HUDEP-2 (cell line): ENCODE data around the gene SYNE1.

Experiments
- DNase-seq, 76 experiments: peaks; one replicate each; lab custom pipeline; 2025; ENCODE audit not compliant: unreplicated experiment in 76 of 76; lab: John Stamatoyannopoulos, UW

Gene SYNE1

DNA sequence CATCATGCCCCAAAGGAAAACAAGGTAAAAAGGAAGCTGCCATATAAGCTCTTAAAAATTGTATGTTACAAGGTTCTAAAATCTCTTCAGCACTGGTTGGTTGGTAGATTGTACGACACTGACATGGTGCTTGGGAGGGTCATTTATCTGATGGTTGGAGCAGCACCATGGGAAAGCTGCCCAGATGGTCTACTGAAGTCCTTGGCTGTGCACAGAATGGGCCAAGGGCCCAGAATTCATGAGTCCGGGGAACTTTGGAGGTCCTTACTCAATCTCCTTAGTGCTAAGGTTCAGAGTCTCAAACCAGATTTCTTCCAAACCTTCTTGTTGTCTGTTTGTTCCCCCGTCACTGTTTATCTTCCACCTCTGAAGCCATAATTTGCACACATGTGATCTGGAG is 515.3 kb downstream of the SYNE1 start:
- DNase-seq = no peak

DNA sequence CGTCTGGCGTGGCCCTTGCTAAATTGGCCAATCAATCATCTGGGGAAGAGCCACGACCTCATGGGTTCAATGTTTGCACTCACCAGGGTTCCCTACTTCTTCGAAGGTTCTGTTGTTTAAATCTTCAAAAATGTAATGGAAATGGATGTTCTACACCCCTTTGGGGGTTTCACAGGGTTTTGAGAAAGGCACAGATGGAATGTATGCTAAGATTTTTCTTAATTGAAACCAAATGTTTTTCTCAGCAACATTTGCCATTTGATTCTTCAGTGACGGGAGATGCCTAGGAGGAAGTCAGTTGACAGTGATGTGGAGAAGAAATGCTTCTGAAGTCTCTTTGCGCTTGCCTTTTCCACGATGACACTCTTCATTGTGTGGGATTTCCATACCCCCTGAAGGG is 517.3 kb downstream of the SYNE1 start:
- DNase-seq = no peak

DNA sequence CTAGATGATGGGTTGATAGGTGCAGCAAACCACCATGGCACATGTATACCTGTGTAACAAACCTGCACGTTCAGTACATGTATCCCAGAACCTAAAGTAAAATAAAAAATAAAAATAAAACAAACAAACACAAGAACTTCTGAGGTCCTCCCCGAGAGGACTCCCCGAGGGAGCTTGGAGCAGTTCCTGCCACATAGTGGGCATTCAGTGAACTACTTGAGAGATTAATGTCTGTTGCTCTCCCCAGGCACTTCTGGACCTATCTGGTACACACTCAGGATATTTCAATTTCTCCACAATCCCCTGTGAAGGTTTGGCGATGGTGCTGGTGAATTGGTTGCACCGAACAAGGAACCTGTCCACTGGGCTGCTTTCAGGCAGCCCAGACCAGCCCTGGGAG is 518.5 kb downstream of the SYNE1 start:
- DNase-seq = peak in 4 of 76 experiments; percentile 9 to 26 (median 20)

DNA sequence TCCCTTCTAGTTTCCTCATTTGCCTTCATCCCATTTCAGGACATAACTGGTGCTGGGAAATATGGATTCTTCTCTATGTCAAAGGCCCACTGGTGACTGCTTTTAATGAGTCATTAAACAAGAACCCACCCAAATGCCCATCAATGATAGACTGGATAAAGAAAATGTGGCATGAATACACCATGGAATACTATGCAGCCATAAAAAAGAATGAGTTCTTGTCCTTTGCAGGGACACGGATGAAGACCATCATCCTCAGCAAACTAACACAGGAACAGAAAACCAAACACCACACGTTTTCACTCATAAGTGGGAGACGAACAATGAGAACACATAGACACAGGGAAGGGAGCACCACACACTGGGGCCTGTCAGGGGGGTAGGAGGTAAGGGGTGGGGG is 518.9 kb downstream of the SYNE1 start:
- DNase-seq = no peak

DNA sequence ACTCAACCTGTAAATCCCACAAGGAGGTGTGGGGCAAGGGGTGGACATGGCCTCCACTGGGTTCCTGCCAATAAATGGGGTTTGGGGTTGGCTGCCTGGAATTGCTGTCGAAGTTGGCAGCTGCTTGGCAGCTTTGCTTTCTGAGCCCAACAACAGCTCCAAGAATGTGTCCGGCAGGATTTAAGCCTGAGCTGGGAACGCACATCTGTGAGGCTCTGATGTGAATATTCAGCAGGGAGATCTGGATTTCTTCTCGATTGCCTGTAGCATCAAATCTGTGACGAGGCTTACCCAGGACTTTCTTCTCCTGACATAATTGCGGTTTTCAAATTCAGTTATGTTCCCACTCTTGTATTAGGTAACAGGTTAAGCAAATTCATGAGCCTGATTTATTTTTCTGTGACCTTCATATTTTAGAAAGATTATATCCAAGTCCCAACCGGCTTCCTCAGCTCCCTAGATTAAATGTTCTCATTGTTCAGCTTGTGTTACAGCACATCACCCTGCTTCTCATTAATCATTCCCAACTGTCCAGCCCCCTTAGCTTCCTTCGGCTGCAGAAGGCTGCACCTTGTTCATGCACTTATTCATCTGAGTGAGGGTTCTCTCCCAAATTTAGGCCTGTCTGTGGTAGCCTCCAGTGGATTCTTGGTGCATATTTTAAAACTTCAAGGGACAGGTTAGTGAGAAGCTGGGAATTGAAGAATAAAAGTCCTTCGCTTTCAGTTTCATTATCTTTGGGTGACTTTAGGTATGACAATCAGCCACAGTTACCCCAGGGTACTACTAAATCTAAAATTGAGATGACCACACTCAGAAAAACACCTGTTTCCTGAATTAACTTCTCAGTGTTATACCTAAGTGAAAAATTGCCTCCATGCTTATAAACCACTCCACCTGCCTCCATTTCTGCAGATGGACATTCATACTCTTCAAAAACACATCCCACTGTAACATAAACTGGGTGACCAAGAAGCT is 519.7 kb downstream of the SYNE1 start:
- no peak for DNase-seq

DNA sequence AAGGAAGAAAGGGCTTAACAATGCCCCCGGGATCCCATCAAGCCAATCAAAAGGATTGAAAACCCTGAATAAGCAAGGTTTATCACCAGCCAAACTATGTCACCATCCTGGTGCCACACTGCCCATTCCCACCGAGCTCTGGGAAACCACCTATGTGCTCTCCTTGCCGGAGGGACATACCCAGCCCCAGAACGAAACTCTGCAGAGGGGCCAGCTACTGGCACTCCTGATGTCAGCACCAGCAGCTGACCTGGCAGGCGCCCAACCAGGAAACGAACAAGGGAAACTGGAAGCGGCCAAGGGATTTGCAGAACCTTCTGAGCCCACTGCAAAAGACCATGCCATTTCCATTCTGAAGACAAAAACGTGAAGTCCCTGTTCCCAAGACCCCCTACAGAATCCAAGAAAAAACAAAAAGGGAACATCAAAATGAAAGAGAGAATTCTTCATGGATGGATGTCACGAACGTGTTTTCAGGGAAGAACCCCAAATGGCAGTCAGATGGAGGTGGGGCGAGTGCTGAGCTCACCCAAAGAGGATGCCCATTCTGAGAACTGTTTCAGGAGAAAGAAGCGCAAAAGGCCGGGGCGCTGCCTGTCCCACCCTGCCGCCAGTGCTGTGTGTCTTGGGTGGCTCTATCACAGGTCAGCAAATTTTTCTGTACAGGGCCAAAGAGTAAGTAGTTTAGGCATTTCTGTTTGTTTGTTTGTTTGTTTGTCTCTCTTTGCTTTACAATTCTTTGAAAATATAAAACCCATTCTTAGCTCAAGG is 524.5 kb downstream of the SYNE1 start:
- no peak for DNase-seq

DNA sequence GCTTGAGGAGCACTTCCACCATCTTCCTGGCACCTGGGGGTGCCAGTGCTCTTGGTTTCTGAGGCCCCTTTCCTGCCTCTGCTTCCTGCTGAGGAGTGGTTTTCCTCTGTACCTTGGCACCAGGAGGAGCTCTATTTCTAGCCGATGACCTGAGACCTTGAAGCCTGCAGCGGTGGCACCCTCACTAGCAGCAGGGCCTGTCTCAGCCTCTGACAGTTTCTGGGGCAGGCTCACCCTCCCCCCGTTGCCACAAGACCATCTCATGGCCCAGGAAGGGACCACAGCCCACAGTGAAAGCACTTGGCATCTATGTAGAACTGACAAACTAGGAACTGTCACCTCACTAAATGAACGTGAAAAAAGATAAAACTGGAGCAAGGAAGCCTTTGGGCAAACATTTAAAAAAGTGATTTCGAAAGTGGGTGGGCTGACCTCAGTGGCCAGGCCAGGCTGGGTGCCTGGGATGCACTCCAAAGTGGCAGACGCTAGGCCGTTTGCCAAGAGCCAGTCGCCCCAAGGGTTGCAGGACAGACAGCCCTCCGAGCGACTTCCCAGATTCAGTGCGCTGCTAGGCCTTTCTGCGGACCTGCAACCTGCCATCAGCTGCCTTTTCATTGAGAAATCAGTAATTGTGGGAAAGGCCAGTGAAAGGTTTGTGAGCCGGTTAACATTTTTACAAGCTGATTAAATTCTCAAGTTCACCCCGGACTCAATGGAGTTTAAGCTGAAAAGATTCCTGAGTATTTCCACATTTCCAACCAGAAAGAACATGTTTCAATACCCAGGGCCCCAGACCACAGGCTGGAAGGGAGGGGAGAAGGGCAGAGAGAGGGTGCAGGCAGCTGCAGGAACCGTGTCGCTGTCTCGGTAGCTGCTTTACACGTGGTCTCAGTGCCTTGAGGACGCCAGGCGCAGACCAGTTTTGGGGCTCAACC is 526.0 kb downstream of the SYNE1 start:
- DNase-seq = no peak

DNA sequence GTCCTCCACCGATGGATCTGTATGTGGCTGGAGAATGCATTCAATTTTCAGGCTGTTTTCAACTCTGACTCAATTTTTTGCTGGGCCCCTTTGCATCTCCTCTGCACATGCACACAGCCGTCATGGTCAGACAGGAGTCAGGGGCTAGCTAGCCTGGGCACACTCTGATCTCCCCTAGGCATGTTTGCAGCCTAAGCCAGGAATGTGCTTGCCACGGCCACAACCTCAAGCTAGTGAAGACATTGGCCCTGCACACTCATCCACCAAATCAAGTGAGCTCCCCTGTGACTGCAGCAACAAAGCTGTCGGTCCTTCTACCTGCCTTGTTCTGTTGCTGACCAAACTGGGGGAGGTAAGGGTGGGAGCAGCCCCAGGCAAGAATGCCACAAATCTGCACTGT is 529.2 kb downstream of the SYNE1 start:
- no peak for DNase-seq

DNA sequence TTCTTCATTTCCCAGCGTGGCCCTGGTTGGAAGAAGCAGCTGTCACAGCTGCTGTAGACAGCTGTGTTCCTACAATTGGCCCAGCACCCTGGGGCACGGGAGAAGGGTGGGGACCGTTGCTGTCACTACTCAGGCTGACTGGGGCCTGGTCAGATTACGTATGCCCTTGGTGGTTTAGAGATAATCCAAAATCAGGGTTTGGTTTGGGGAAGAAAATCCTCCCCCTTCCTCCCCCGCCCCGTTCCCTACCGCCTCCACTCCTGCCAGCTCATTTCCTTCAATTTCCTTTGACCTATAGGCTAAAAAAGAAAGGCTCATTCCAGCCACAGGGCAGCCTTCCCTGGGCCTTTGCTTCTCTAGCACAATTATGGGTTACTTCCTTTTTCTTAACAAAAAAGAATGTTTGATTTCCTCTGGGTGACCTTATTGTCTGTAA is 537.0 kb downstream of the SYNE1 start:
- DNase-seq = peak in 63 of 76 experiments; percentile 9 to 77 (median 44)

DNA sequence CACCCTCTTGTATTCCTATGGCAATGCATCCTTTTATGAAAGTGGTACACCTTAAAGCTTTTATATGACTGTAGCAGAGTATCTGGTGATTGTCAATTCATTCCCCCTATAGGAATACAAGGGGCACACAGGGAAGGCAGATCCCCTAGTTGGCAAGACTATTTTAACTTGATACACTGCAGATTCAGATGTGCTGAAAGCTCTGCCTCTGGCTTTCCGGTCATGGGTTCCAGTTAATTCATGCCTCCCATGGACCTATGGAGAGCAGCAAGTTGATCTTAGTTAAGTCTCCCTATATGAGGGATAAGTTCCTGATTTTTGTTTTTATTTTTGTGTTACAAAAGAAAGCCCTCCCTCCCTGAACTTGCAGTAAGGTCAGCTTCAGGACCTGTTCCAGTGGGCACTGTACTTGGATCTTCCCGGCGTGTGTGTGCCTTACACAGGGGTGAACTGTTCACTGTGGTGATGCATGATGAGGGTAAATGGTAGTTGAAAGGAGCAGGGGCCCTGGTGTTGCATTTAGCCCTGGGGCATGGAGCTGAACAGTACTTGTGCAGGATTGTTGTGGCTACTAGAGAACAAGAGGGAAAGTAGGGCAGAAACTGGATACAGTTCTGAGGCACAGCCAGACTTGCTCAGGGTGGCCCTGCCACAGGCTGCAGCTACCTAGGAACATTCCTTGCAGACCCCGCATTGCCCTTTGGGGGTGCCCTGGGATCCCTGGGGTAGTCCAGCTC is 537.5 kb downstream of the SYNE1 start:
- DNase-seq = no peak

DNA sequence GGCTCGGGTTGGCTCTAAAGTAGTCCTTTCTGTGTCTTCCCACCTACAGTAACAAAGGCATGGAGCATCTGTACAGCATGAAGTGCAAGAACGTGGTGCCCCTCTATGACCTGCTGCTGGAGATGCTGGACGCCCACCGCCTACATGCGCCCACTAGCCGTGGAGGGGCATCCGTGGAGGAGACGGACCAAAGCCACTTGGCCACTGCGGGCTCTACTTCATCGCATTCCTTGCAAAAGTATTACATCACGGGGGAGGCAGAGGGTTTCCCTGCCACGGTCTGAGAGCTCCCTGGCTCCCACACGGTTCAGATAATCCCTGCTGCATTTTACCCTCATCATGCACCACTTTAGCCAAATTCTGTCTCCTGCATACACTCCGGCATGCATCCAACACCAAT is 538.5 kb downstream of the SYNE1 start:
- no peak for DNase-seq

DNA sequence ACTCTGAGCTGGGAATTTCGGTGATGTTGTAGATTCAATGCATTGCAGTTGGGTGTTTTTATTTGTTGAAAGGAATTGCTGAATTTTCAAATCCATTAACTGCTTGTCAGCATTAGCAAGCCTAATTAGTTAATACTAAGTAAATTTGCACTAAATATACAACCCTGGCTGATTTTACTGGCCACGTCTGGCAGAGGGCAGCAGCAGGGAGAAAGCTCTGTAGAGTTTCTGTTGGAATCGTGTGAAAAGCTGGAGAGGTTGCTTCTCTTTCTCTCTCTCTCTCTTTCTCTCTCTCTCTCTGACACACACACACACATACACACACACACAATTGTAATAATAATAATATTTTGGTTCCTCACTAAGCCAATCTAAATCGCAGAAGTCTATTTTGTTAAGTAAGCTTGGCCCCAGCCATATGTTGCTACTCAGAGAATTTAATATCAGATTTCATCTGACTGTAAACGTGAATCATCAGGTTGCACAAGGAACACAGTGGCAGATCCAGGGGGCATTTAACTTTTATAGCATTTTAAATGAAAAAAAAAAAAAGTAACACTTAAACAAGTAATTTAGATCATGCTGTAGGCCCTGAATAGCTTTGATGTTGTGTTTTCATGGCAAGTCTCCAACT is 540.2 kb downstream of the SYNE1 start:
- DNase-seq = no peak

DNA sequence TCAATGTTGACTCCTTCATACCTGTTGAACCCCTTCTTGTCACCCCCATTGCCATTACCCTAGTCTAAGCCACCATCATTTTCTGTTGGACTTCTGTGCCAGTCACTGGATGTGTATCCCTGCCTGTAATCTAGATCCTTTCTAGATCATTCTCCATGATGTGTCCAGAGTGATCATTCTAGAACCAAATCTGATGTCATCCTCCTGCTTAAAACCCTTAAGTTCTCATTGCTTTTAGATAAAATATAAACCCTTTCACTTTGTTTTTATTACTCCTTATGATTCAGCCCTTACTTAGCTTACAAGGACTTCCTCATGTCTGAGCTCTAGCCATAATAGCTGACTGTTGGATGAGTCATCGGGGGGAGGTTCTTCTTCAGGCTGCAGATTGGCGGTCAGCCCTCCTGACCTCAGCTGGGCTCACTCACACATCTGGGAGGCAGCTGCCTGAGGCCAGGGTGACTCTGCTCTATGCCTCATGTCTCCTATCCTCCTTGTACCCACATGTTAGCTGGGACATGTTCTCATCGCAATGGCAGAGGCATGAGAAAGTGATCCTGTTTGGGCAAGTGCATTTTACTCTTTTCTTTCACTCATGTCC is 542.1 kb downstream of the SYNE1 start:
- peak in 64 of 76 experiments; percentile 8 to 88 (median 47) for DNase-seq

DNA sequence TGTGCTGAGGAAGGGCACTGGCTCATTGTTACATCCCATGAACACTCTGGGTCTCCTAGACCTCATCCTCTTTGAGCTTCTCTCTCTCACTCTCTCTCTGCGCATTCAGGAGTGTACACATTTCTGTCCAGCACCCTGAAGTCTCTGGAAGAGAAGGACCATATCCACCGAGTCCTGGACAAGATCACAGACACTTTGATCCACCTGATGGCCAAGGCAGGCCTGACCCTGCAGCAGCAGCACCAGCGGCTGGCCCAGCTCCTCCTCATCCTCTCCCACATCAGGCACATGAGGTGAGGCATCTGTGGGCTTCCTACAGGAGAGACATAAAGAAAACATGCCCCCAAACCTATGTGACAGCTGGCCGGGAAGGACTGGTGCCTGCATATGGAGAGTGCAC is 542.9 kb downstream of the SYNE1 start:
- DNase-seq = no peak

DNA sequence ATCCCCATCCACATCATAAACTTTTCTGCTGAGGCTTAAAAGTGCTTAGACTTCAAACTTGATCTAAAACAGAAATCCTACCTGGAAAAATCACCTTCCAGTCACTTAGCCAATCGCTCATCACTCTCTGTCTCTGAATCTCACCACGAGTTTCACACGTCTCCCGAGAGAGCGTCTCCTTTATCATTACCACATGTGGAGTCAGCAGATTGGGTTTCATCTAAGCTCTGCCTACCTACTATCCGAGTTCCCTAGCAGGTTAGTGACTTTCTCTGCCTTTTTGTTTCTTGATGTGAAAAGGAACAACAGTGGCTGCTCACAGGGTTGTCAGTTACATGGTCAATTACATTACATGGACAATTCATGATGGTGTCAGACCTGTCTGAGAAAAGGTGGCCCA is 543.5 kb downstream of the SYNE1 start:
- DNase-seq = no peak

DNA sequence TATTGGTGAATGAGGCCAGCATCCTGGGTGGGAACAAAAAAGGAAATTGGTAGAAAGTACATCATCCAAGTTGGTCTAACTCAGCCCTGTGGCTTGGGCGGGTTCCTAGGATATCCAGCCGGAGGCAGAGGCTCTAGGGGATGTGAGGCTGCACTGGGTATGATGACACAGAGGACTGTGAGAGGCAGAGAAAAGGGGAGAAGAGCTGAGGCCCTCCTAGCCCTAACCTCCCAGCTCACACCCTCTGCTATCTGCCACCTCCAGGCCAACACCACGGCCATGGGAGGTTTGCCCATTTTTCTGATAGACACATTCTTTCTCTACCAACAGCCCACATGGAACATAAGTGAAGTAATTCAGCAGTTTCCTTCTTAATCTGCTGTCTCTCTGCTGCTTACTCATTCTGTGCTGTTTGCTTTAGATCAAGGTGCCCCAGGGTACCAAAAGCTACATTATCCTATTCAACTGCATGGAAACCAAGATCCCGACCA is 545.3 kb downstream of the SYNE1 start:
- peak in 73 of 76 experiments; percentile 35 to 97 (median 76) for DNase-seq

DNA sequence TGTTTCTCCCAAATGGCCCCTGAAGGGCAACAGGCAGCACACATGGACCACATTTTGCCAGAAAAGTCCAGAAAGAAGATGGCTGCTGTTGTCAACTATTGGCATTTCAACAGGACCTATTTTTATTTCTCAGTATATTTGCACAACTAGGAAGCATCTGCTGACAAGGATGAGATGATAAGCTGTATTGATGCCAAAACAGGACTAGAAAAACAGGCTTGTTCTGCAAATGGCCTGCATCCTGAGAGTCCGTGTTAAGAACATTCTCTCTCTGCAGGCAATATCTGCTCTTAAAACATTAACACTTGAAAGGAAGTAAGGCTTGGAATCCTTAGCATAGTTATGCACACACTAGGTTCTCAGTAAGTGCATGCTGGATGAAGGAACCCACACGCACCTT is 546.0 kb downstream of the SYNE1 start:
- DNase-seq = peak in 3 of 76 experiments; percentile 4 to 23 (median 7)

DNA sequence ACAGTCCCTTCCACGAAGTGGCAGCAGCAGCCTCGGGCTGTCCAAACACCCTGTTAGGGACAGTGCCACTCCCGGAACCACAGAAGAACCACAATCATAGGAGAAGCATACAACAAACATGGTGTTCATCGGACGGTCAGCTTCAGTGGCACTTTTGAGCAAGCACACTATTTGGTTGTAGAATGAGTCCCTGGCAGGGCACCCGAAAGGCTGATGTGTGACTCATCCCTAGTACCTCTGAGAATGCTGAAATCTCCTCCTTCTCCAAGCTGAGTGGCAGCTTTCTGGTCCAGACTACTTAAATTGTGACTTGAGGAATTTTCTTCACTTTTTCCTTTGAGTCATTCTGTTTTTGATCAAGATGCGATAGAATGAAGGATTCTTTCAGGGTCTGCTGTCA is 547.2 kb downstream of the SYNE1 start:
- DNase-seq = peak in 1 of 76 experiments; percentile 24

DNA sequence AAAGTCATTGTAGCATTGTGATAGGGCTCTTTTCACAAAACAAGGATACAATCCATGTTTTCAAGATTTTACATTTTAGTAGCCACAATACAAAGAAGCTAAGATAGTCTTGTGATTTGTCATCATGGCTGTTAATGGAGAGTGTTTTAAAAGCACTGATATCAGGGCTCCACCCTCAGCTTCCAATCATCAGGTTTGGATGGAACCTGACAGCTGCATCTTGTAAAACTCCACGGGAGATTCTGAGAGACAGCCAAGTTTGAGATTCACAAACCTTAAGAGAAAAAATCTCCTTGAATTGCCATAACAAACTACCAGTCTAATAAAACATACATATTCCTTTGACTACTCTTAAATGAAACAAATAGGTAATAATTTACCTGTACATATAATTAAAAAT is 549.5 kb downstream of the SYNE1 start:
- DNase-seq = no peak
